Neural crest cell (in vitro differentiated cells): Measurements from ENCODE around the gene SHE. TPM values are rescaled to one million over a fixed set of nuclear protein-coding genes. Genes with fewer than 3 reads are reported as not detected.

Experiments used
- DNase-seq: peaks from one replicate; pipeline ENCODE4 v3.0.0; 2021; ENCODE audit warnings: low read depth, mixed read lengths, low spot score
- H3K27ac Mint-ChIP-seq: one replicate; pipeline ENCODE4 v1.8.0; 2021; ENCODE audit warnings: mild to moderate bottlenecking, mixed read lengths; ENCODE audit not compliant: unreplicated experiment
- H3K27me3 Mint-ChIP-seq: 2 replicates; pipeline ENCODE4 v1.8.0; 2021; ENCODE audit warnings: low read depth, mild to moderate bottlenecking, mixed read lengths
- H3K36me3 Mint-ChIP-seq: 2 replicates; pipeline ENCODE4 v1.8.0; 2021; ENCODE audit warnings: low read depth, mild to moderate bottlenecking, mixed read lengths
- H3K4me1 Mint-ChIP-seq: 2 replicates; pipeline ENCODE4 v1.8.0; 2021; ENCODE audit warnings: mixed read lengths
- H3K4me3 Mint-ChIP-seq: one replicate; pipeline ENCODE4 v1.8.0; 2021; ENCODE audit warnings: mild to moderate bottlenecking, mixed read lengths
- H3K9me3 Mint-ChIP-seq: 2 replicates; pipeline ENCODE4 v1.8.0; 2021; ENCODE audit warnings: mixed read lengths
- CTCF ChIP-seq: fragments of 200-600 bp; sonication (generic); conservative IDR thresholded peaks from 2 replicates; pipeline ENCODE4 v1.5.0; 2021; ENCODE audit warnings: antibody characterized with exemption, mild to moderate bottlenecking
- total RNA-seq: library from RNA; stranded (reverse); gene quantifications from 2 replicates; pipeline ENCODE4 v1.2.1, GENCODE V29; 2021

Gene SHE
- total RNA-seq, 1 donor from 2014 or later: 0.19 TPM

GRCh38 chr1:154548028-154548427 lies 45.8 kb upstream of the SHE start:
- no peak overlapping the region for H3K27ac Mint-ChIP-seq

GRCh38 chr1:154547105-154547732 lies 45.0 kb upstream of the SHE start:
- peaks cover 6% of the 10 kb centered on the region for H3K4me1 Mint-ChIP-seq
- peaks cover 8% of the 10 kb centered on the region for H3K27me3 Mint-ChIP-seq
- no peak for DNase-seq
- no peak for TF ChIP-seq CTCF
- no peak overlapping the region for H3K4me3 Mint-ChIP-seq
- H3K27ac Mint-ChIP-seq: peak overlapping the region; percentile 51
- no peaks in the 10 kb centered on the region for H3K9me3 Mint-ChIP-seq
- H3K36me3 Mint-ChIP-seq: peaks cover 9% of the 10 kb centered on the region

More at GRCh38 chr1:154548028-154548427, 45.8 kb upstream of the SHE start:
- Mint-ChIP-seq H3K36me3 (peaks cover 9% of the 10 kb centered on the region), H3K4me3 (no peak overlapping the region), H3K4me1 (peaks cover 6% of the 10 kb centered on the region), H3K27me3 (peaks cover 4% of the 10 kb centered on the region), H3K9me3 (no peaks in the 10 kb centered on the region)
- TF ChIP-seq CTCF: no peak
- no peak for DNase-seq

GRCh38 chr1:154546264-154547063 lies 44.3 kb upstream of the SHE start:
- Mint-ChIP-seq H3K27me3 (peaks cover 14% of the 10 kb centered on the region), H3K27ac (no peak overlapping the region), H3K4me3 (no peak overlapping the region), H3K9me3 (no peaks in the 10 kb centered on the region), H3K4me1 (peaks cover 6% of the 10 kb centered on the region), H3K36me3 (peaks cover 9% of the 10 kb centered on the region)
- peak; percentile 53 for DNase-seq
- peak; percentile 74 for TF ChIP-seq CTCF

GRCh38 chr1:154541231-154541630 lies 39.0 kb upstream of the SHE start:
- TF ChIP-seq CTCF: no peak
- H3K27me3 Mint-ChIP-seq: peaks cover 34% of the 10 kb centered on the region
- H3K4me3 Mint-ChIP-seq: no peak overlapping the region
- DNase-seq: no peak
- no peaks in the 10 kb centered on the region for H3K4me1 Mint-ChIP-seq
- H3K9me3 Mint-ChIP-seq: no peaks in the 10 kb centered on the region
- no peak overlapping the region for H3K27ac Mint-ChIP-seq
- no peaks in the 10 kb centered on the region for H3K36me3 Mint-ChIP-seq

- no peaks in the 10 kb centered on the region for H3K9me3 Mint-ChIP-seq
- H3K4me1 Mint-ChIP-seq: no peaks in the 10 kb centered on the region
- no peak for DNase-seq
- no peak overlapping the region for H3K27ac Mint-ChIP-seq
- no peak overlapping the region for H3K4me3 Mint-ChIP-seq
- peaks cover 34% of the 10 kb centered on the region for H3K27me3 Mint-ChIP-seq
- TF ChIP-seq CTCF: no peak
- no peaks in the 10 kb centered on the region for H3K36me3 Mint-ChIP-seq
Measured at GRCh38 chr1:154539486-154540483, 37.6 kb upstream of the SHE start.
